Measurements from ENCODE around the gene NALCN. TPM values are rescaled to one million over a fixed set of nuclear protein-coding genes. Genes with fewer than 3 reads are reported as not detected.

Gene NALCN
- total RNA-seq, 1 donor from 2014 or later, result 0.83 TPM

DNA sequence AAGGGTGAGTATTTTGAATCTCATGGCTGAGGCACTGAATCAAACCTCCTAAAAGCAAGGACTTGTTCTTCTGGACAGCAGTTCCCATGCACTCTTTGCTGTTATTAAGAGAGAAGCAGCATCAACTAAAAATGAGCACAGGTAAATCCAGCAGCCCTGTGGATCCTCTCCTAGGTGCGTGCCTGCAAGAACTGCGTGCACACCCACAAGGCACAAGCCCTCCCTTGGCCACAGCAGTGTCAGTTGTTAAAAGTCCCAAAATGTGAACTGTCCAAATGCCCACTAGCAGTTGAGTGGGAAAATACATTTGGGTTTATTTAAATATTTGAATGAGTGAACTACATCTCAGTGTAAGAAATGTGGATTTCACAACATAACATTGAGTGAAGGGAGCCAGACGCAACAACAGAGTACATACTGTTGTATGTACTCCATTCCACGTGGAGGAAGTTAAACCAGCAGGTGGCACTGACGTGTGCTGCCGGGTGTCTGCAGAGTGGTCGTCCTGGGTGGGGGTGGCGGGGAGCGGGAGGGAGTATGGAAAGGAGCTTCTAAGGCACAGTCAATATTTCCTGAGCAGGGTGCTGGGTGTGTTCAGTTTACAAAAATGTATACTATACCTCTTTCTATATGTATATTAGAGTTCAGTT is 266.4 kb downstream of the NALCN start:
- no peak for DNase-seq
- no peak for ATAC-seq
- peaks cover 37% of the 10 kb centered on the region for H3K27me3 ChIP-seq (ENCODE audit: low read depth)

GRCh38 chr13:101146101-101146898 is 270.0 kb downstream of the NALCN start:
- Histone ChIP-seq H3K9me3 (no peaks in the 10 kb centered on the region), H3K27me3 (ENCODE audit: low read depth) (peaks cover 29% of the 10 kb centered on the region), H3K4me3 (no peak overlapping the region), H3K36me3 (no peaks in the 10 kb centered on the region), H3K4me1 (no peaks in the 10 kb centered on the region), H3K27ac (no peak overlapping the region)
- TF ChIP-seq, protein P1, sequence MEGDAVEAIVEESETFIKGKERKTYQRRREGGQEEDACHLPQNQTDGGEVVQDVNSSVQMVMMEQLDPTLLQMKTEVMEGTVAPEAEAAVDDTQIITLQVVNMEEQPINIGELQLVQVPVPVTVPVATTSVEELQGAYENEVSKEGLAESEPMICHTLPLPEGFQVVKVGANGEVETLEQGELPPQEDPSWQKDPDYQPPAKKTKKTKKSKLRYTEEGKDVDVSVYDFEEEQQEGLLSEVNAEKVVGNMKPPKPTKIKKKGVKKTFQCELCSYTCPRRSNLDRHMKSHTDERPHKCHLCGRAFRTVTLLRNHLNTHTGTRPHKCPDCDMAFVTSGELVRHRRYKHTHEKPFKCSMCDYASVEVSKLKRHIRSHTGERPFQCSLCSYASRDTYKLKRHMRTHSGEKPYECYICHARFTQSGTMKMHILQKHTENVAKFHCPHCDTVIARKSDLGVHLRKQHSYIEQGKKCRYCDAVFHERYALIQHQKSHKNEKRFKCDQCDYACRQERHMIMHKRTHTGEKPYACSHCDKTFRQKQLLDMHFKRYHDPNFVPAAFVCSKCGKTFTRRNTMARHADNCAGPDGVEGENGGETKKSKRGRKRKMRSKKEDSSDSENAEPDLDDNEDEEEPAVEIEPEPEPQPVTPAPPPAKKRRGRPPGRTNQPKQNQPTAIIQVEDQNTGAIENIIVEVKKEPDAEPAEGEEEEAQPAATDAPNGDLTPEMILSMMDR (IDR thresholded peaks at IDR 0.05), result no peak
- ATAC-seq (no peak), DNase-seq (no peak)
- intact Hi-C loops (cut with DNase I), result no loop called here

More for the DNA sequence above, 266.4 kb downstream of the NALCN start:
- no peaks in the 10 kb centered on the region for H3K9me3 ChIP-seq
- intact Hi-C loops (cut with DNase I), result no loop called here
- no peaks in the 10 kb centered on the region for H3K4me1 ChIP-seq
- H3K4me3 ChIP-seq, result no peak overlapping the region
- H3K27ac ChIP-seq, result no peak overlapping the region
- TF ChIP-seq, protein P1 (IDR thresholded peaks at IDR 0.05), result peak; percentile 9
- no peaks in the 10 kb centered on the region for H3K36me3 ChIP-seq

DNA sequence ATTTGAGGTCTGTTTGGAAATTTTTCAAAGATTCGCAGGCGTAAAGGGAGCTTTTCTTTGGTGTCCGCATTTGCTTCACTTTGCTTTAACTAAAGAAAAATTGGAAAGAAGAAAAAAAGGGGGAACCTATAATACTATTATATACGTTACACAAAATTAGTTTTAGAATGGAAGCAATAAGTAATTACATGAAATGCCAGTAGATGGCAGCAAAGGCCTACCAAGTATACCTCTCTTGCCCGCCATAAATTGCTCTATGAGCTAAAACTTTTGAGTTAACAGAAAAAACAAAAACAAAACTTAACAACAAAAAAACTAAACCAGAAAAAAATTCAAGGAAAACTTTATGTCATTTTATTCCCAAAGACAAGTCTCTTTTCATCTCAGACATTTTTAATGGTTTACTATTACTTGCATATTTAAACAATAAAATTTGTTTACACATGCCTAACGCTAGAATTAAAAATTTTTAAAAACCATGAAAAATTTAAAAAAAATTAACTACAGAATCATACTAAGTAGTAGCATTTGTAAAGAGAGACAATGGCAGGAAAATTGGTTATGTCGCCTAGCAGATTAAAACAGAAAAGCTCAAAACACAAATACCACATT is 271.4 kb downstream of the NALCN start:
- H3K27ac ChIP-seq, result no peak overlapping the region
- no peaks in the 10 kb centered on the region for H3K36me3 ChIP-seq
- DNase-seq (no peak), ATAC-seq (peak in 1 of 2 donors; percentile 65)
- H3K9me3 ChIP-seq, result no peaks in the 10 kb centered on the region
- intact Hi-C loops (cut with DNase I), result no loop called here
- H3K27me3 ChIP-seq (ENCODE audit: low read depth), result peaks cover 35% of the 10 kb centered on the region
- no peaks in the 10 kb centered on the region for H3K4me1 ChIP-seq
- H3K4me3 ChIP-seq, result no peak overlapping the region
- TF ChIP-seq, protein P1 (IDR thresholded peaks at IDR 0.05), result peak; percentile 66

GRCh38 chr13:101140936-101141335 is 275.4 kb downstream of the NALCN start:
- Histone ChIP-seq H3K4me3 (no peak overlapping the region), H3K9me3 (no peaks in the 10 kb centered on the region), H3K27ac (no peak overlapping the region), H3K4me1 (no peaks in the 10 kb centered on the region), H3K36me3 (no peaks in the 10 kb centered on the region), H3K27me3 (ENCODE audit: low read depth) (peaks cover 20% of the 10 kb centered on the region)
- no peak for ATAC-seq
- TF ChIP-seq, protein P1 (IDR thresholded peaks at IDR 0.05), result no peak
- intact Hi-C loops (cut with DNase I), result no loop called here
- no peak for DNase-seq

- peaks cover 20% of the 10 kb centered on the region for H3K27me3 ChIP-seq (ENCODE audit: low read depth)
- DNase-seq, result no peak
- intact Hi-C loops (cut with DNase I), result no loop called here
- no peak for ATAC-seq
- no peaks in the 10 kb centered on the region for H3K9me3 ChIP-seq
- H3K4me1 ChIP-seq, result no peaks in the 10 kb centered on the region
- no peak overlapping the region for H3K27ac ChIP-seq
- TF ChIP-seq, protein P1 (IDR thresholded peaks at IDR 0.05), result no peak
- no peaks in the 10 kb centered on the region for H3K36me3 ChIP-seq
- no peak overlapping the region for H3K4me3 ChIP-seq
These were observed 276.1 kb downstream of the NALCN start for GRCh38 chr13:101140087-101140770.
